NOMO-1 (cell line): ENCODE data around the gene FAM136A.
A peak's percentile ranks its signal among the peaks of the same experiment; 100 is the strongest.
"Not testable (repeated sequence)": the region's sequence is repeated elsewhere in the genome, so short reads cannot be mapped to it uniquely, and the experiment has no call there.

Experiments
- DNase-seq, 2 experiments: peaks; one replicate each; lab custom pipeline; 2025; ENCODE audit not compliant: unreplicated experiment in 2 of 2; lab: John Stamatoyannopoulos, UW

The FAM136A gene

GRCh38 chr2:70301344-70302194 is at the start of gene FAM136A:
TSS of gene FAM136A (minus strand) at chr2:70302067. CDS start at chr2:70302011, 56 bp downstream.
- peak; percentile 71 to 89 for DNase-seq

GRCh38 chr2:70349921-70350685 is 48.2 kb upstream of the FAM136A start:
- DNase-seq = no peak

DNA sequence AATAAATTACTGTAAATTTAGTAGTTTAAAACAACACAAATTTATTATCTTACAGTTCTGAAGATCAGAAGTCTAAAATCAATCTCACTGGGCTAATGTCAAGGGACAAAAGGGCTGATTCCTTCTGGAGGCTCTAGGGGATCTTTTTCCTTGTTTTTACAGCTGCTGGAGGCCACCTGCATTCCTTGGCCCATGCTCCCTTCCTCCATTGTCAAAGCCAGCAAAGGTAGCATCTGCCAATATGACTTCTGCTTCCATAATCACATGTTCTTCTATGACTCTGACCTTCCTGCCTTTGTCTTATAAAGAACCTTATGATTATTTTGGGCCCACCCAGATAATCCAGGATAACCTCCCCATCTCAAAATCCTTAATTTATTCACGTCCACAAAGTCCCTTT is 46.0 kb upstream of the FAM136A start:
- DNase-seq = no peak

DNA sequence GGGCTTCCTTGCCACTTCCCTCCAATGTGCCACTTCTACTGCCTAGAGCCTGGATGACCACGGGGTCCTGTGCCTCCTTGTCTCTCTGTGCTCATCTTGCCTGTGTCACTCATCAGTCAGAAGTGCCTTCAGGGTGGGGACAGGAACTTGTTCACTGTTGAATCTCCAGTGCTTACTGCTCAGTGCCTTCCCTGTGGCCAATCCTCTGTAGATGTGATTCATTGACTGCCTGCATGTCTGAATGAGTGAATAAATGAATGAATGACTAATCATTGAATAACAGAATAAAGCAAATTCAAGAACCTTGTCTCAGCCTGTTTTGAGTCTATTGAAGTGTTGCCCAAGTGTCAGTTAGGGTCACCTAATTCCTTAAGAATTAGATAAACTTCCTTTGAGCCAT is 42.3 kb upstream of the FAM136A start:
- no peak for DNase-seq

DNA sequence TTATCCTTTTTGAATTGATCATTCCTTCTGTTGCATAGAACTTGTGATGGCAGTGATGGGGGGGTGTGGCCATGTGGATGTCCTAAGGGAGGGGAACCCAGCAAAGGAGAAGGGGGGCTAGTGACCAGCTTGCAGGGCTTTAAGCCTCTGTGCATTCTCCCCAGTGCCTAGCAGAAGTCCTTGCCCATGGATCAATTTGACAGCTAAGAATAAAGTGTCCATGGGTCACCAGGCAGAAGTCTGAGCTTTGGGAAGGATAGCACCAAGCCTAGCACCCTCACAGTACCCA is 39.6 kb upstream of the FAM136A start:
- no peak for DNase-seq

- peak in 1 of 2 experiments; percentile 36 for DNase-seq
Observed at GRCh38 chr2:70340761-70341476, 39.1 kb upstream of the FAM136A start.

DNA sequence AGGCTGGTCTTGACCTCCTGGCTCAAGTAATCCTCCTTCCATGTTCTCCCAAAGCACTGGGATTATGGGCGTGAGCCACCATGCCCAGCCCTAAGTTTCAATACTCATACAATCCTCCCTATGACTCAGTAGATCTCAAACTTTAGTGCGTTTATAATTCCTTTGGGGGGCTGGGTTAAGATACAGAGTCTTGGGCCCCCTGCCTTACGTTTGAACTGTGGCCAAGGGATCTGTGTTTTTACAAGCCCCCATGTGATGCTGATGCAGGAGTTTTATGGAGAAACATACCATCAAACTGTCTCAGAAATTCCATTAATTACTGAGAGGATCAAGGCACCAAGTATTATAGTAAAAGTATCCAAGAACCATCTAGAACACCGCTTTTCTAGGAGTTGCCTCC is 38.2 kb upstream of the FAM136A start:
- no peak for DNase-seq

- no peak for DNase-seq
Observed at GRCh38 chr2:70336552-70336951, 34.7 kb upstream of the FAM136A start.

DNA sequence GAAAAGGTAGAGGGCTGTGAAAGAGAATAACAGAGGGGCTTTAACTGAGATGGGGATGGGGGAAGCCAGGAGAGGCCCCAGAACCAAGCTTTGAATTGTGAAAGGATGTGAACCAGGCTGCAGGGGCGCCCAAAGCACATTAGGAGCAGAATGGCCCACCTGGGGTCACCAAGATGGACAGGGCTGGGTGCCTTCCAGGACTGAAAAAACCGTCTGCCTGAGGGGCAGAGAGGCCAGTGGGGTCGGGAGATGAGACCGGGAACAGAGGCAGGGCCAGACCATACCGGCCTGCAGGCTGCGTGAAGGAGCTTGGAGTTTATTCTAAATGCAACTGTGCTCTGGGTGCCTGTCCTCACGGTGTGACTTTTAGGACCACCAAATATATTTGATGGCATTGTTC is 29.1 kb upstream of the FAM136A start:
- DNase-seq = no peak

DNA sequence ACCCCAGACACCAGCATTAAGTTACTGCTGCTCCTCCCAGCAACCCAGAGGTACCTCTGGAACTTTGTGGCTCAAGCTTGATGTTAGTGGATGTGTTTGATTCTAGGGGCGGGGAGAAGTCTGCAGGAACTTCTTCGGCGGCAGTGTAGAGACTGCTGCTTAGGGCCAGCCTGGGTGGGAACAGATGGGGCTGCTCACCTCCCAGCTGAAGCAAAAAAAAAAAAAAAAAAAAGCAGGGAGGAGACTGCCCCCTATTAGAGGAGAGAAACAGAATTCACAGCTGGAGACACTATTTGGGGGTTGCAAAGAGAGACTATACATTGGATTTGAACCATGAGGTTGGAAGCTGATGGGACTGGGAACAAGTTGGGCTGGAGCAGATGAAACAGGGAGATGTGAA is 28.6 kb upstream of the FAM136A start:
- no peak for DNase-seq

GRCh38 chr2:70328921-70329561 is 27.2 kb upstream of the FAM136A start:
- DNase-seq = no peak

DNA sequence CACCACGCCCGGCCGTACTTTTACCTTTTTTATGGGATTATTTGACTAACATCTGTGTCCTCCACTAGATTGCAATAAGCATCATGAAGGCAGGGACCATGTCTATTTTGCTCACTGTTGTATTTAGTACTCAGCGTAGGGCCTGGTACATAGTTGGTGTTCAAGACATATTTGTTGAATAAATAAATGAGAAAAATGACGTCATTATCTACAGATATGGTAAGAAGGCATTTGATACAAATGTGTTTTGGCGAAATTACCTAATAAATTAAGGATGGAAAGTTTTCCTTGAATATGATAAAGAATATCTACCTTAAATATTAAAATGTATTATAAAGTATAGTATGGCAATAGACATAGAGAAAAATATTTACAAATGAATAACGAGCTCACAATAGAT is 24.0 kb upstream of the FAM136A start:
- DNase-seq = no peak

DNA sequence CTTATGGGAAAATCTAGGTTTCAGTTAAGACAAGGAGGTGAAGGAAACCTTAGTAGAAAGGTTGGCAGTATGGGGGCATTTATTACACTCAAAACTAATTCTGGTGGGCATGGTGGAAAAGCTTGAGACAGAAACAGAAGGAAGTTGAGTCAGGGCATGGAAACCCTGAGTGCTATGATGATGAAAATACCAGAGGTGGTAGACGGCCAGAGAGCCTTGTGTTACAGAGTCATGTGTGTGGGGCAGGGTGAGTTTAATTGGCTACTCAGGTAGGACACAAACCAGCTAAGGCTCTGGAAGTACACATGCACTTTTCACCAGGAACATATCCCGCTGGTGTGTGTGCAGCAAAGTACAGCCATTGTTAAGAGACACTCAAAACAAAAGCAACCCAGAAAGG is 20.7 kb upstream of the FAM136A start:
- DNase-seq = no peak

DNA sequence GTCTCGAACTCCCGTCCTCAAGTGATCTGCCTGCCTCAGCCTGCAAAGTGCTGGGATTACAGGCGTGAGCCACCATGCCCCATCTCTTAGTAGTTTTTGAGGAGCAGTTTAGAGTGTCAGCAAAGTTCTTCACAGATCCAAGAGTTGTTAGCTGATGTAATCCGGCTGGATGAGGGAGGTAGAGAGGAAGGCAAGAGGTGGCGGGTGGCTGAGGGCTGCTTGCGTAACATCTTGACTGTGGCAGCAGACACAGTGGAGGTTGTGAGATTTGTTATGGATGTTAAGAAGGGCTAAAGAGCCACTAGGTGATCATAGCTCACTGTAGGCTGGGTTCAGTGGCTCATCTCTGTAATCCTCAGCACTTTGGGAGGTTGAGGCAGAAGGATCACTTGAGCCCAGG is 19.5 kb upstream of the FAM136A start:
- DNase-seq = peak; percentile 17 to 28

DNA sequence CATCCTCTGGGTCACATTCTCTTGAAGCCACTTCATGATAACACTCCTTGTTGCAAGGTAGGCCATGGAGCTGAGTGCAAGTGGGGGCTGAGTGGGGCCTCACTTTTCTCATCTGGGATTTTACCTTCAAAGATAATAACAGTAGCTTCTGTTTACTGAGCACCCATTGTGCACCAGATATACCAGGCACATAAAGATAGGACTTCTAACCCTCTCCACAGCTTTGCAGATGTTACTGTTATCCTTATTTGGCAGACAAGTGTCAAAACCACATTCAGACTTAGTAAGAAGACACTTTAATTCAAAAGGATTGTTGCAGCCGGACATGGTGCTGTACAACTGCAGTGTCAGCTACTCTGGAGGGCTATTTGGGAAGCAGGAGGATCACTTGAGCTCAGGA is 12.8 kb upstream of the FAM136A start:
- no peak for DNase-seq

- peak; percentile 16 to 29 for DNase-seq
Observed at GRCh38 chr2:70312560-70312959, 10.7 kb upstream of the FAM136A start.

- DNase-seq = no peak
Observed at GRCh38 chr2:70310899-70311298, 9.0 kb upstream of the FAM136A start.

DNA sequence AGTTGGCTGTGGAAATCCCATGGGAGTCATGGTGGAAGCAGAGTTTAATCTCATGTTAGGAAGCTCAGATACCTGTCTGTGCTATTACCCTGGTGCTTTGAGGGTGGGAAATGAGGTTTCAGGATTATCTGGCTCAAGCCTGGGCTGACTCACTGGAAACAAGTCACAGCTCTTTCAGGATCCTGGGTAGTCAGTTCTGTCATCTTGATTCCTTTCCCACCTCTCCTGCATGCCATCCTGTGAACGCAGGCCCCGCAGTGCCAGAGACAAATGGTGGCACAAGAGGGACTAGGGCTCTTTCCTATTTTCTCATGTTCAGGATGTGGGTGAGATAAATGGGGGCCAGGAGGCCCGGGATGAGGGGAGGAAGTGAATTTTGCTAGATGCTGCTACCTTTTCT is 3.7 kb upstream of the FAM136A start:
- no peak for DNase-seq

DNA sequence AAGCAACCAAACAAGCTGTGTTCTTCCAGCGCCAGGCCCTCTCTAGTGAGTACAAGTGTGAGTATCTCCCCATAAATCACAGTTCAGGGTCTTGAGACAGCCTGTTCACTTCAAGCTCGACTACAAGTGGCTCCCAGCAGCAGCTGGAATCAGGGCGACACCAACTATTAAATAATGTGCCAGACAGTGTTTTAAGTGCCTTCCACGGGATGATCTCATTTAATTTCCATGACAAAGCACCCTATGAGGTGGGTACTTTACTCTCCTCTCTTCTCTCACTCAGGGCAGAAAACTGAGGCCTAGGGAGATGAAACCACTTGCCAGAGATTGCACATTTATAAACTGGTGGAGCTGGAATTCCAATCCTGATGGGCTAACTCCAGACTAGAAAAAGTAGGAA is 2.6 kb upstream of the FAM136A start:
- no peak for DNase-seq

DNA sequence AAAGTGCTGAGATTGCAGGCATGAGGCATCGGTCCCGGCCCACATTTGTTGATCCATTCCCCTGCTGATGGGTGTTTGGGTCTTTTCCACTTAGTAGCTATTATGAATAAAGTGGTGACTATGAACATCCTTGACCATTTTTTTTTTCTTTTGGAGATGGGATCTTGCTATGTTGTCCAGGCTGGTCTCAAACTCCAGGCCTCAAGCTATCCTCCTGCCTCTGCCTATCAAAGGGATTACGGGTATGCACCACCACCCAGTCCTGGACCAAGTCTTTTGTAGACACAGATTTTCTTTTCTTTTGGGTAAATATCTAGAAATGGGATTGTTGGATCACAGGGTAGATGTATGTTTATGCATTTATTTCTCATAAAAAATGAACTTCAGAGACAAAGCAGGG is 1.3 kb upstream of the FAM136A start:
- no peak for DNase-seq

- DNase-seq = not testable (repeated sequence)
Observed at GRCh38 chr2:70302195-70302546, 304 bp upstream of the FAM136A start.
